Upper lobe of left lung (tissue), 4 donors: ENCODE results near the gene NCBP2L.

ENCODE experiments used
- EP300 ChIP-seq, 4 donors: sonication (generic); formaldehyde crosslinking; IDR thresholded peaks; one replicate each; pipeline ENCODE4 v1.5.1; 2017; ENCODE audit warnings: antibody characterized with exemption in 4 of 4, control low read depth in 2 of 4
- POLR2AphosphoS5 ChIP-seq, 2 donors: sonication (generic); formaldehyde crosslinking; IDR thresholded peaks; one replicate each; pipeline ENCODE4 v1.5.1; 2017; ENCODE audit warnings: antibody characterized with exemption in 2 of 2

GRCh38 chrX:107728371-107729099 lies 49.0 kb upstream of the NCBP2L start:
- TF ChIP-seq POLR2AphosphoS5 (IDR thresholded peaks at IDR 0.05) = no peak
- TF ChIP-seq EP300 (IDR thresholded peaks at IDR 0.05) = no peak
